ENCODE measurements around the gene ATG14.
"Not testable (repeated sequence)": the region's sequence is repeated elsewhere in the genome, so short reads cannot be mapped to it uniquely, and the experiment has no call there.

Gene ATG14

GRCh38 chr14:55411426-55412389, at the start of gene ATG14:
TSS of gene ATG14 (minus strand) at chr14:55411830. CDS start at chr14:55411822, 8 bp downstream.
- DNase-seq: peak; percentile 27

- DNase-seq: no peak
Measured at GRCh38 chr14:55458800-55459515, 47.3 kb upstream of the ATG14 start.

- DNase-seq: no peak
Measured at GRCh38 chr14:55457496-55457895, 45.9 kb upstream of the ATG14 start.

- not testable (repeated sequence) for DNase-seq
Measured at GRCh38 chr14:55456411-55456810, 44.8 kb upstream of the ATG14 start.

GRCh38 chr14:55454264-55455002, 42.8 kb upstream of the ATG14 start:
- DNase-seq: peak; percentile 90

- no peak for DNase-seq
Measured at GRCh38 chr14:55451950-55452349, 40.3 kb upstream of the ATG14 start.

GRCh38 chr14:55451398-55451797, 39.8 kb upstream of the ATG14 start:
- no peak for DNase-seq

GRCh38 chr14:55450987-55451386, 39.4 kb upstream of the ATG14 start:
- no peak for DNase-seq

- DNase-seq: no peak
Measured at GRCh38 chr14:55450539-55450938, 38.9 kb upstream of the ATG14 start.

- DNase-seq: no peak
Measured at GRCh38 chr14:55450124-55450523, 38.5 kb upstream of the ATG14 start.

GRCh38 chr14:55449116-55449515, 37.5 kb upstream of the ATG14 start:
- DNase-seq: no peak

- no peak for DNase-seq
Measured at GRCh38 chr14:55448141-55448614, 36.5 kb upstream of the ATG14 start.

GRCh38 chr14:55446833-55447232, 35.2 kb upstream of the ATG14 start:
- no peak for DNase-seq

- DNase-seq: peak; percentile 69
Measured at GRCh38 chr14:55446127-55446736, 34.6 kb upstream of the ATG14 start.

- DNase-seq: no peak
Measured at GRCh38 chr14:55441286-55441685, 29.7 kb upstream of the ATG14 start.

GRCh38 chr14:55440385-55440784, 28.8 kb upstream of the ATG14 start, which contains the start of gene TBPL2:
TSS of gene TBPL2 (minus strand) at chr14:55440616. CDS start at chr14:55440449, 167 bp downstream.
- no peak for DNase-seq

GRCh38 chr14:55438066-55438683, 26.5 kb upstream of the ATG14 start:
- DNase-seq: peak; percentile 43

- DNase-seq: no peak
Measured at GRCh38 chr14:55436931-55437330, 25.3 kb upstream of the ATG14 start.

GRCh38 chr14:55436519-55436918, 24.9 kb upstream of the ATG14 start:
- no peak for DNase-seq

GRCh38 chr14:55434805-55435174, 23.2 kb upstream of the ATG14 start:
- no peak for DNase-seq

- no peak for DNase-seq
Measured at GRCh38 chr14:55433880-55434804, 22.5 kb upstream of the ATG14 start.

All from NCI-H524 treated with DMSO at 0.1 percent for 48 hours (cell line).